ENCODE data around the gene EVA1B. TPM values are rescaled to one million over a fixed set of nuclear protein-coding genes. Genes with fewer than 3 reads are reported as not detected.

Gene EVA1B
- total RNA-seq, 1 donor from 2014 or later: 139 TPM

DNA sequence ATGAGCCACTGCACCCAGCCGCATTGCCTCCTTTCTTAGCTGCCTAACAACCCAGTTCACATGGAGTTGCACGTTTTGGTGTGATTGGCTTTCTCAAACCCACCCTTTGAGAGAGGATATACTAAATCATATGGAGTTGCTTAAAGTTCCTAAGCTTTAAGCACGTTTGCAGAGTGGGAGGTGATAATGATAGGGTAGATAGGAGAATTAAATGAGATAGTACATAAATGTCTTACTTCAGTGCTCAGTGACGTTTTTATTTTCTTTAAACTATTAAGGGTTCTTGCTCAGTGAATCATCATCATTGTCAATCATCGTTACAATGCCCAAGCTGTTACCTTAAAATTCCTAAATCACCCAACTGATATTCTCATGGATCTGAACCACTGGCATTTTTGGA is 20.2 kb downstream of the EVA1B start:
- H3K27me3 ChIP-seq (ENCODE audit: control insufficient read depth, insufficient read depth, low read length): no peaks in the 10 kb centered on the region
- TF ChIP-seq, protein P1, sequence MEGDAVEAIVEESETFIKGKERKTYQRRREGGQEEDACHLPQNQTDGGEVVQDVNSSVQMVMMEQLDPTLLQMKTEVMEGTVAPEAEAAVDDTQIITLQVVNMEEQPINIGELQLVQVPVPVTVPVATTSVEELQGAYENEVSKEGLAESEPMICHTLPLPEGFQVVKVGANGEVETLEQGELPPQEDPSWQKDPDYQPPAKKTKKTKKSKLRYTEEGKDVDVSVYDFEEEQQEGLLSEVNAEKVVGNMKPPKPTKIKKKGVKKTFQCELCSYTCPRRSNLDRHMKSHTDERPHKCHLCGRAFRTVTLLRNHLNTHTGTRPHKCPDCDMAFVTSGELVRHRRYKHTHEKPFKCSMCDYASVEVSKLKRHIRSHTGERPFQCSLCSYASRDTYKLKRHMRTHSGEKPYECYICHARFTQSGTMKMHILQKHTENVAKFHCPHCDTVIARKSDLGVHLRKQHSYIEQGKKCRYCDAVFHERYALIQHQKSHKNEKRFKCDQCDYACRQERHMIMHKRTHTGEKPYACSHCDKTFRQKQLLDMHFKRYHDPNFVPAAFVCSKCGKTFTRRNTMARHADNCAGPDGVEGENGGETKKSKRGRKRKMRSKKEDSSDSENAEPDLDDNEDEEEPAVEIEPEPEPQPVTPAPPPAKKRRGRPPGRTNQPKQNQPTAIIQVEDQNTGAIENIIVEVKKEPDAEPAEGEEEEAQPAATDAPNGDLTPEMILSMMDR (IDR thresholded peaks at IDR 0.05; ENCODE audit: insufficient read depth, low read length, poor library complexity, severe bottlenecking): no peak
- no peak overlapping the region for H3K4me3 ChIP-seq (ENCODE audit: low read depth, low read length)
- H3K36me3 ChIP-seq (ENCODE audit: control insufficient read depth, insufficient read depth, low read length): peaks cover 2% of the 10 kb centered on the region
- no peak for DNase-seq (ENCODE audit: low read depth)

DNA sequence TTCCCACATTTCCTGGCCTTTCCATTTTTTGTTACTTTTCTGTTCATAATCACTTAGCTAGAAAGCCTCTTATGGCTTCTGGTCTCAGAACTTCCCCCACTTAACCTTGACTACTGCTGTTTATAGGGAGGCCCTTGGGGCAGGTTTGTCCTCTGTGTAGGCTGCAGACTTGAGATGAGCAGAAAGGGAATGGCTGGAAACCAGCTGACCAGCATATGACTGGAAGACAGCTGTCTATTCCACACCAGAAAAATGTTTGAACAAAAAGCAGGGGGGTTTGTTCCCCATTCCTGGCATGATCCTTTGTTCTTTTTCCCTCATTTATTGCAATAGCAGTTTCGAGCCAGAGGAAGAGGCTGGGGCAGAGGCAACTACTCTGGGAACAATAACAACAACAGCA is 22.2 kb downstream of the EVA1B start:
- TF ChIP-seq, protein P1 (IDR thresholded peaks at IDR 0.05; ENCODE audit: insufficient read depth, low read length, poor library complexity, severe bottlenecking): no peak
- no peaks in the 10 kb centered on the region for H3K27me3 ChIP-seq (ENCODE audit: control insufficient read depth, insufficient read depth, low read length)
- peaks cover 2% of the 10 kb centered on the region for H3K36me3 ChIP-seq (ENCODE audit: control insufficient read depth, insufficient read depth, low read length)
- no peak for DNase-seq (ENCODE audit: low read depth)
- no peak overlapping the region for H3K4me3 ChIP-seq (ENCODE audit: low read depth, low read length)

DNA sequence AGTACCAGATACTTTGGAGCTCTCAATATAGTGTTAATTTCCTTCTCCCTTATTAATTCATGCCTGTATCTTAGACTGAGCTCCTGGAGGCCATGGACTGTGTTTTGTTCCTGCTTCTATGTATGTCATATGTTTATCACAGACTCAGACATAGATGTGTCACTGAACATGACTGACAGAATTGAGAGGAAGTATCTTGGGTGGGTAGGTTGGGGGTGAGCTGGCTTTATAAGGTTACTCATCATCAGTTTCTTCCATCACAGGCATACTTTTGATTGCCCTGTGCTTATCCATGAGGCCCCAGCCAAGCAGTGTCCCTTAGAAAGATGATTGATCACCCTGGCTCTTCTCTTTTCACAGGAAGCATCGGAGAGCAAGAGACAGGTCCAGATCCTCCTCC is 22.9 kb downstream of the EVA1B start:
- Histone ChIP-seq H3K4me3 (ENCODE audit: low read depth, low read length) (no peak overlapping the region), H3K27me3 (ENCODE audit: control insufficient read depth, insufficient read depth, low read length) (no peaks in the 10 kb centered on the region), H3K36me3 (ENCODE audit: control insufficient read depth, insufficient read depth, low read length) (peaks cover 3% of the 10 kb centered on the region)
- TF ChIP-seq, protein P1 (IDR thresholded peaks at IDR 0.05; ENCODE audit: insufficient read depth, low read length, poor library complexity, severe bottlenecking): no peak
- DNase-seq (ENCODE audit: low read depth): no peak

DNA sequence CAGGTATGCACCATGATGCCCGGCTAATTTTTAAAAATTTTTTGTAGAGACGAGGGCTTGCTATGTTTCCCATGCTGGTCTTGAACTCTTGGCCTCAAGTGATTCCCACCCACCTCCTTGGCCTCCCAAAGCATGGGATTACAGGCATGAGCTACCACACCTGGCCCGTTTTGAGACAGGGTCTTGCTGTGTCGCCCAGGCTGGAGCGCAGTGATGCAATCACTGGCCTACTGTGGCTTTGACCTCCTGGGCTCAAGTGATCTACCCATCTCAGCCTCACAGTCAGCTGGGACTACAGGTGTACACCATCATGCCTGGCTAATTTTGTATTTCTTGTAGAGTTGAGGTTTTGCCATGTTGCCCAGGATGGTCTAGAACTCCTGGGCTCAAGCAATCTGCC is 24.8 kb downstream of the EVA1B start:
- Histone ChIP-seq H3K27me3 (ENCODE audit: control insufficient read depth, insufficient read depth, low read length) (no peaks in the 10 kb centered on the region), H3K4me3 (ENCODE audit: low read depth, low read length) (no peak overlapping the region), H3K36me3 (ENCODE audit: control insufficient read depth, insufficient read depth, low read length) (peaks cover 3% of the 10 kb centered on the region)
- TF ChIP-seq, protein P1 (IDR thresholded peaks at IDR 0.05; ENCODE audit: insufficient read depth, low read length, poor library complexity, severe bottlenecking): no peak
- no peak for DNase-seq (ENCODE audit: low read depth)

DNA sequence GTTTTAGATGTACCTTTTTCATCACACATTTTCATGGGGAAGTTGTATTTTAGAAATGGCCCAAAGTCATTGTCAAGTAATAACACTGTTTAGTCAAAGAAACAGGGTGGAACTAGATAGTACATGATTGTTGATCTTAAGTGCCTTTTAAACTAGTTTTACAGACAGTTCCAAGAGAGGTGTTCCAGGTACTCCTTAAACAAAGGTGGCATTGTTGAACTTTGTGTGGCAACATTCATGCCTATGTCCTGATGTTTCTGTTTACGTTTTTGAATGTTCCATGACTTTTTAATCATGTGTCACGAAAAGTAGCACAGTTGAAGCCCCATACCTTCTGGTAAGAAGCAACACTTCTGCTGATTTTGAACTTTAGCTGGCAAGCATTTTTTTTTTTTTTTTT is 26.4 kb downstream of the EVA1B start:
- no peak for DNase-seq (ENCODE audit: low read depth)
- peaks cover 3% of the 10 kb centered on the region for H3K36me3 ChIP-seq (ENCODE audit: control insufficient read depth, insufficient read depth, low read length)
- no peaks in the 10 kb centered on the region for H3K27me3 ChIP-seq (ENCODE audit: control insufficient read depth, insufficient read depth, low read length)
- H3K4me3 ChIP-seq (ENCODE audit: low read depth, low read length): no peak overlapping the region
- TF ChIP-seq, protein P1 (IDR thresholded peaks at IDR 0.05; ENCODE audit: insufficient read depth, low read length, poor library complexity, severe bottlenecking): no peak

DNA sequence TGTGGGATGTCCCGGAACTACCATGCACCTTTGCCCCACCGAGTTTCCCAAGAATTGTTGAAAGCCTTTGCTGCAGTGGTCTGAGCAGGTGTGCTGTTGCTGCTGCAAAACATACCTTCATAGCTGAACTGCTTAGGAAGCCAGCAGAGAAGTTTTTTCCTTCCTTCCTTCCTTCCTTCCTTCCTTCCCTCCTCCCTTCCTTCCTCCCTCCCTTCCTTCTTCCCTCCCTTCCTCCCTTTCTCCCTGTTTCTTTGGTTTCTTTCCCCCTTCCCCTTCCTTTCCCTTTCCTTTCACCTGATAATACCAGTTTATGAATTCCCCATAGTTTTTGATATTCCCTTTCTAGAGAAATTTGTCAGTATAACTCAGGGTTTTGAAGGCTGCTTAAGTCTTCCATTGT is 28.1 kb downstream of the EVA1B start:
- H3K4me3 ChIP-seq (ENCODE audit: low read depth, low read length): no peak overlapping the region
- TF ChIP-seq, protein P1 (IDR thresholded peaks at IDR 0.05; ENCODE audit: insufficient read depth, low read length, poor library complexity, severe bottlenecking): no peak
- H3K36me3 ChIP-seq (ENCODE audit: control insufficient read depth, insufficient read depth, low read length): peaks cover 3% of the 10 kb centered on the region
- DNase-seq (ENCODE audit: low read depth): no peak
- no peaks in the 10 kb centered on the region for H3K27me3 ChIP-seq (ENCODE audit: control insufficient read depth, insufficient read depth, low read length)

Data from kidney epithelial cell (primary cell).